GM23248 (cell line): ENCODE results near the gene DHCR24.

Experiments used
- EZH2 ChIP-seq: fragments of 200-600 bp; sonication (generic); IDR thresholded peaks from 2 replicates; pipeline ENCODE4 v1.6.1; 2018; ENCODE audit warnings: antibody characterized with exemption, mild to moderate bottlenecking; ENCODE audit not compliant: insufficient read depth, poor library complexity, severe bottlenecking
- EZH2phosphoT487 ChIP-seq: fragments of 200-600 bp; sonication (generic); IDR thresholded peaks from 2 replicates; pipeline ENCODE4 v1.6.1; 2018; ENCODE audit warnings: antibody characterized with exemption, moderate library complexity, mild to moderate bottlenecking, low read depth; ENCODE audit not compliant: insufficient read depth

GRCh38 chr1:54875000-54875399, 12.0 kb downstream of the DHCR24 start:
- TF ChIP-seq EZH2phosphoT487 = no peak
- no peak for TF ChIP-seq EZH2
